WI38 (cell line): ENCODE measurements around the gene KCNE1.
"Not testable (repeated sequence)": the region's sequence is repeated elsewhere in the genome, so short reads cannot be mapped to it uniquely, and the experiment has no call there.

Experiments
- H3K4me3 ChIP-seq: 2 replicates; pipeline ENCODE4 v1.5.1; 2011; ENCODE audit warnings: low read depth, mild to moderate bottlenecking, control low read depth, low read length
- TF ChIP-seq, protein P1 (sequence below): IDR thresholded peaks from 2 replicates; pipeline ENCODE4 v1.5.1; 2012; ENCODE audit warnings: low read depth, mild to moderate bottlenecking, control low read depth, low read length

Gene KCNE1

DNA sequence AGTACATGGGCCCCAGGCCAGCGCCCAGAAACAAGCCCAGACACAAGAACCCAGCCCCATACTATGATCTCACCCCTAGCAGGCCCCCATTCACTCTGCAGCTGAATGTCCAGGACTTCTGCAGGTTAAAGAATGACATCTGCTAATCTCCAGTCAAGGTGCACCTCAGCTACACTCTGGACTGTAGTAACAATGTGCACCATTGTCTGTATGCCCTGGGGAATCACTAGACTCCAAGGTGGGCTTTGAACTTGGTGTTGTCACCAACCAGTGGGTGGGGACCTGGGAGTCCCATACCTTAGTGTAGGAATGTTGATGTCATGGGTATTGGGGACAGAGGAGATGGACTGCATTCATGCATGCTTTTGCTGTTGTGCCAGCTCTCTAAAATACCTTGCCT is 10.3 kb downstream of the KCNE1 start:
- TF ChIP-seq, protein P1, sequence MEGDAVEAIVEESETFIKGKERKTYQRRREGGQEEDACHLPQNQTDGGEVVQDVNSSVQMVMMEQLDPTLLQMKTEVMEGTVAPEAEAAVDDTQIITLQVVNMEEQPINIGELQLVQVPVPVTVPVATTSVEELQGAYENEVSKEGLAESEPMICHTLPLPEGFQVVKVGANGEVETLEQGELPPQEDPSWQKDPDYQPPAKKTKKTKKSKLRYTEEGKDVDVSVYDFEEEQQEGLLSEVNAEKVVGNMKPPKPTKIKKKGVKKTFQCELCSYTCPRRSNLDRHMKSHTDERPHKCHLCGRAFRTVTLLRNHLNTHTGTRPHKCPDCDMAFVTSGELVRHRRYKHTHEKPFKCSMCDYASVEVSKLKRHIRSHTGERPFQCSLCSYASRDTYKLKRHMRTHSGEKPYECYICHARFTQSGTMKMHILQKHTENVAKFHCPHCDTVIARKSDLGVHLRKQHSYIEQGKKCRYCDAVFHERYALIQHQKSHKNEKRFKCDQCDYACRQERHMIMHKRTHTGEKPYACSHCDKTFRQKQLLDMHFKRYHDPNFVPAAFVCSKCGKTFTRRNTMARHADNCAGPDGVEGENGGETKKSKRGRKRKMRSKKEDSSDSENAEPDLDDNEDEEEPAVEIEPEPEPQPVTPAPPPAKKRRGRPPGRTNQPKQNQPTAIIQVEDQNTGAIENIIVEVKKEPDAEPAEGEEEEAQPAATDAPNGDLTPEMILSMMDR = no peak

GRCh38 chr21:34500191-34500590 is 11.8 kb downstream of the KCNE1 start:
- TF ChIP-seq, protein P1 = no peak
- no peak overlapping the region for H3K4me3 ChIP-seq

More for the DNA sequence above, 10.3 kb downstream of the KCNE1 start:
- H3K4me3 ChIP-seq = no peak overlapping the region

DNA sequence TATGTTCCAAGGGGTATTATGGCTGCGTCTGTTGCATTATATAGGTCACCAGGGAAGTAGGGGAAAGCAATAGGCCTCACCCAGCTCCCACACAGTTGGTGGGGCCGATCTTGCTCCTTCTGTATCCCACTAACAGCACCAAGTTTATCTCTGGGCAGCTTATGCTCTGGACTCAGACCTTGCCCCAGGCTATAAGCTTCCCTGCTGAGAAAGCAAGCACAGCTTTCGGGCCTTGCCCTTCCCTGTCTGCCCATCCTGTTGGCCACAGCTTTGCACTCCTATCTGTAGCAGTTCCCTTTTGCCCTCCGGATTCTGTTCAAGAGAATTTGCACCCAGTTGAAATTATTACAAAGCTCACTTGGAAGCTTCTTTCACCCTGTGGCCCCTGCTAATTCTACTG is 12.9 kb downstream of the KCNE1 start:
- TF ChIP-seq, protein P1 = no peak
- no peak overlapping the region for H3K4me3 ChIP-seq

- H3K4me3 ChIP-seq = no peak overlapping the region
- TF ChIP-seq, protein P1 = no peak
Observed at GRCh38 chr21:34498623-34499022, 13.4 kb downstream of the KCNE1 start.

GRCh38 chr21:34483854-34484253 is 28.2 kb downstream of the KCNE1 start:
- not testable (repeated sequence) for H3K4me3 ChIP-seq

GRCh38 chr21:34483435-34483834 is 28.6 kb downstream of the KCNE1 start:
- not testable (repeated sequence) for H3K4me3 ChIP-seq

- H3K4me3 ChIP-seq = not testable (repeated sequence)
Observed at GRCh38 chr21:34467333-34467732, 44.7 kb downstream of the KCNE1 start.

GRCh38 chr21:34459426-34459825 is 52.6 kb downstream of the KCNE1 start:
- H3K4me3 ChIP-seq = not testable (repeated sequence)

DNA sequence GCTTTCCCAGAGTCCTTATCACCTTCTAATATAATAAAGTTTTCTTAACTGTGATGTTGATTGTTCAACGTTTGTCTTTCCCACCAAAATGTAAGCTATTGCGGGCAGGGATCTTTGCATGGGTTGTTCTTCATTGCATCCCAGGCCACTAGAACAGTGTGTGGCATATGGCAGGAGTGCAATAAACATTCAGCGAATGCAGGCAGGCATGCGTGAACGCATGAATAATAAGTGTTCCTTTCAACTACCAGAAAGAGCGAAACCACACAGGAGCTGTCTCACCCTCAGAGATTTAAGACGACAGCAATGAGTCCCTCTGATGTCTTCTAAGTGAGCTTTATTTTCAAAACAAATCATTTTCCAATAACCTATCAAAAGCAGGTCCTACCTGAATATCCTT is 53.7 kb downstream of the KCNE1 start:
- not testable (repeated sequence) for H3K4me3 ChIP-seq

- not testable (repeated sequence) for H3K4me3 ChIP-seq
Observed at GRCh38 chr21:34456180-34456579, 55.8 kb downstream of the KCNE1 start.

DNA sequence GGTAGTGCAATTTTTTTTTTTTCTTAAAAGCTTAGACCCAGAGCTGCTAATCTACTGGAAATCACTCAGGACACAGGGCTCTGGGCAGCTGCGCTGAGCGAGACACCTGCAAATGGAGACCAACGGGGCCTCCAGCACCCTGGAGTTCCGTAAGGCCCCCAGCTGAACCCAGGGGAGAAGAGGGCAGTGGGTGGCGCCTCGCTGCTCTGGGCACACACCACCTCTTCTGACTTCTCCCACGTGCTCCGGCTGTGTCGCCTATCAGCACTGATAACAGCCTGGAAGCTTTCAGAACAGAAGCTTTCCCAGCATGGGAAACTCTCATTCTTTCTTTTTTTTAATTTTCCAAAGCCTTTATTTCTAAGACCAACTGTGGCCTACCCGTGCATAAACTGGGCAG is 56.4 kb downstream of the KCNE1 start:
- not testable (repeated sequence) for H3K4me3 ChIP-seq

DNA sequence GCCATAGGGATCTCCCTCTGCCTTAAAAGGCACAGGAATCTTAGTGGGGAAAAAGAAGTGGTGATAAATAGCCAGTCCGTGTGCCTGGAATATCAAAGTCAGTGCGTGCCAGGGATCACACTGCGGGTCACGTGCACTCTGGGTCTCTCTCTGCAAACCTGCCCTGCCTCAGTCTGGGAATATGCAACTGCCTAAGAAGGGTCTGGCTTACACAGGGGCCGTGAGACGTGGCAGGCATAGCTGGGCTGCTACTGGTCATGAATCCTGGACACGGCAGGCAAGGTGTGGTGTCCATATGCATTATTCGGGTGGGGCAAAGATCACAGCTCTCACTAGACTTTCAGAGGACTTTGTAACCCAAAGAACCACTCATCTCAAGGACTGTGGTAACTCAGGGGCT is 65.0 kb downstream of the KCNE1 start:
- H3K4me3 ChIP-seq = not testable (repeated sequence)

- not testable (repeated sequence) for H3K4me3 ChIP-seq
Observed at GRCh38 chr21:34443486-34443885, 68.5 kb downstream of the KCNE1 start.

GRCh38 chr21:34429710-34430109 is 82.3 kb downstream of the KCNE1 start:
- not testable (repeated sequence) for H3K4me3 ChIP-seq

DNA sequence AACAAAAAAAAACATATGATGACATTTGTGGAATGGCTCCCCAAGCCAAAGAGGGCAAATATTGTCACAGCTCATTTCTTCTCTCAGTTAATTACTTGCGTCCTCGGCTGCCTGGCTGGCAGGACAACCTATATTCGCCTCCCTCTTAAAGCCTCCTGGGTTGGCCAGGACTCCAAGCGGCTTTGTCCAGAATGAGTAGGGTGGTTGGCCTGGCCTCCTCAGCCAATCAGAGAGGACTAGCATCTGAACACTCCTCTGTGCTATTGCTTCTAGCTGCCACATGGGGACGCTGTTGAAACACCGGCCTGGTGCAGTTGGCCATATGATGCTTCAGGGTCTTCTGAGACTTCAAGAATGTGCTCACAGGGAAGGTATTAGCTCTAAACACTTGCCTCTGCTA is 83.6 kb downstream of the KCNE1 start:
- not testable (repeated sequence) for H3K4me3 ChIP-seq

DNA sequence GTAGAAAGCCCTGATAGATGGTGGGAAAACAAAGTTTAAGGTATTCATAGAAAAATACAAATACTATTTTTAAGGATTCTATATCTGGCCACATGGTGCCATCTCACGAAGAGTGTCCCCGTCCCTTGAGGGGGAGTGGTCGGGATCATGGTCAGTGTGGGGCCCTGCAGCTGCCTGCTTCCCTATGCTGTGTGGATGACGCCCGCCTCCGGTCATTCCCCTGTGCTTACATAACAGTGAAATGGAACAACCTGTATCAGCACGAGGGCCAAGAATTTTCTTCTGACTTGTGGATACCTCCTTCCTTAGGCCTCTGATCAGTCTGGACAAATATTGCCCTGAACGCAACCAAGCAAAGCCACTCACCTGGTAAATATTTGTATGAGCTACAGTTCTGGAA is 84.7 kb downstream of the KCNE1 start:
- H3K4me3 ChIP-seq = not testable (repeated sequence)

GRCh38 chr21:34423805-34424204 is 88.2 kb downstream of the KCNE1 start, which contains the start of gene SMIM34:
Gene SMIM34, minus strand, starts transcription at chr21:34423951. Its CDS starts 112 bp downstream, at chr21:34423839.
- not testable (repeated sequence) for H3K4me3 ChIP-seq
